HepG2 (cell line): ENCODE data around the gene CCS. TPM values are rescaled to one million over a fixed set of nuclear protein-coding genes. Genes with fewer than 3 reads are reported as not detected.

Source experiments
- AGO2 ChIP-seq: fragments of 200-400 bp; formaldehyde crosslinking; optimal IDR thresholded peaks from 2 replicates; pipeline ENCODE3; 2017; ENCODE audit warnings: mild to moderate bottlenecking, low read depth, low read length, moderate library complexity
- BCL6 ChIP-seq: IDR thresholded peaks from 2 replicates; pipeline ENCODE4 v1.6.1; 2016; ENCODE audit warnings: missing genetic modification reagents, missing compliant biosample characterization
- EED ChIP-seq: sonication (generic); formaldehyde crosslinking; IDR thresholded peaks from 2 replicates; pipeline ENCODE4 v1.5.0; 2020; ENCODE audit warnings: mild to moderate bottlenecking, missing genetic modification reagents
- ELF1 ChIP-seq: sonication (generic); formaldehyde crosslinking; IDR thresholded peaks from 2 replicates; pipeline ENCODE4 v1.4.0; 2020; ENCODE audit warnings: missing genetic modification reagents
- FOXC1 ChIP-seq: sonication (generic); formaldehyde crosslinking; IDR thresholded peaks from 2 replicates; pipeline ENCODE4 v1.8.0; 2022; ENCODE audit warnings: mild to moderate bottlenecking, missing genetic modification reagents, borderline replicate concordance
- HNRNPK ChIP-seq: fragments of 200-400 bp; formaldehyde crosslinking; IDR thresholded peaks from 2 replicates; pipeline ENCODE4 v1.6.1; 2018; ENCODE audit warnings: low read length, low read depth, moderate library complexity, mild to moderate bottlenecking; ENCODE audit not compliant: poor library complexity, severe bottlenecking
- LCORL ChIP-seq, 2 experiments: fragments of 450-650 bp in 1 of 2; sonication (generic) in 1 of 2; formaldehyde crosslinking in 1 of 2; IDR thresholded peaks; 2 replicates each; pipeline versions ENCODE4 v1.5.0 to v1.6.1; 2017 to 2020; ENCODE audit warnings: antibody characterized with exemption in 1 of 2, missing genetic modification reagents in 1 of 2
- MIXL1 ChIP-seq: IDR thresholded peaks from 2 replicates; pipeline ENCODE4 v1.6.1; 2016
- NCOA5 ChIP-seq: sonication (generic); formaldehyde crosslinking; IDR thresholded peaks from 2 replicates; pipeline ENCODE4 v1.4.0; 2020; ENCODE audit warnings: missing genetic modification reagents
- NFRKB ChIP-seq: fragments of 450-650 bp; IDR thresholded peaks from 2 replicates; pipeline ENCODE4 v1.6.1; 2017
- PREB ChIP-seq: sonication (generic); formaldehyde crosslinking; IDR thresholded peaks from 2 replicates; pipeline ENCODE4 v1.4.0; 2020; ENCODE audit warnings: missing genetic modification reagents
- RAD21 ChIP-seq: fragments of 450-650 bp; formaldehyde crosslinking; IDR thresholded peaks from 2 replicates; pipeline ENCODE4 v1.5.0; 2020; ENCODE audit warnings: mild to moderate bottlenecking
- SIN3B ChIP-seq: fragments of 150-350 bp; IDR thresholded peaks from 2 replicates; pipeline ENCODE4 v1.6.1; 2014; ENCODE audit warnings: low read length
- SMAD9 ChIP-seq: sonication (generic); formaldehyde crosslinking; IDR thresholded peaks from 2 replicates; pipeline ENCODE4 v1.5.1; 2020; ENCODE audit warnings: mild to moderate bottlenecking, missing genetic modification reagents
- TCF7L2 ChIP-seq: IDR thresholded peaks from 2 replicates; pipeline ENCODE4 v1.6.1; 2011; ENCODE audit warnings: mild to moderate bottlenecking, low read depth, low read length, moderate library complexity
- ZFAT ChIP-seq: sonication (generic); formaldehyde crosslinking; conservative IDR thresholded peaks from 2 replicates; pipeline ENCODE4 v1.8.1; 2023; ENCODE audit warnings: missing genetic modification reagents, inconsistent platforms
- ZNF136 ChIP-seq: sonication (generic); formaldehyde crosslinking; IDR thresholded peaks from 2 replicates; pipeline ENCODE4 v1.8.1; 2022; ENCODE audit warnings: low read depth, mild to moderate bottlenecking, moderate library complexity, missing genetic modification reagents
- ZNF230 ChIP-seq: sonication (generic); formaldehyde crosslinking; IDR thresholded peaks from 2 replicates; pipeline ENCODE4 v1.4.0; 2020; ENCODE audit warnings: mild to moderate bottlenecking, missing genetic modification reagents
- ZNF253 ChIP-seq: sonication (generic); formaldehyde crosslinking; IDR thresholded peaks from 2 replicates; pipeline ENCODE4 v1.8.0; 2022; ENCODE audit warnings: mild to moderate bottlenecking, missing genetic modification reagents, borderline replicate concordance
- ZNF572 ChIP-seq: sonication (generic); formaldehyde crosslinking; IDR thresholded peaks from 2 replicates; pipeline ENCODE4 v1.5.1; 2020; ENCODE audit warnings: mild to moderate bottlenecking, missing genetic modification reagents
- ZNF598 ChIP-seq: sonication (generic); formaldehyde crosslinking; IDR thresholded peaks from 2 replicates; pipeline ENCODE4 v1.5.1; 2020; ENCODE audit warnings: mild to moderate bottlenecking, missing genetic modification reagents, borderline replicate concordance
- ZNF747 ChIP-seq: sonication (generic); formaldehyde crosslinking; IDR thresholded peaks from 2 replicates; pipeline ENCODE4 v1.8.1; 2023; ENCODE audit warnings: missing genetic modification reagents, mild to moderate bottlenecking, borderline replicate concordance
- ZNF776 ChIP-seq: sonication (generic); formaldehyde crosslinking; IDR thresholded peaks from 2 replicates; pipeline ENCODE4 v1.4.0; 2020; ENCODE audit warnings: mild to moderate bottlenecking, missing genetic modification reagents
- polyA plus RNA-seq, 8 experiments: library from polyadenylated mRNA; depleted of rRNA in 3 of 8; stranded (reverse) in 7 of 8; unstranded in 1 of 8; fragments of >200 nt; fragmentation: Illumina TruSeq in 4 of 8; extraction: Trizol in 4 of 8; gene quantifications; 2 replicates each; pipeline versions ENCODE4 v1.2.1 to v1.2.3, GENCODE V29; 2011 to 2016; ENCODE audit warnings: low read depth in 4 of 8, missing spikeins in 1 of 8, mixed read lengths in 1 of 8; ENCODE audit not compliant: insufficient read depth in 1 of 8
- total RNA-seq, 5 experiments: library from RNA; depleted of rRNA; stranded (reverse); fragments of >200 nt; fragmentation: Illumina TruSeq; extraction: Trizol; gene quantifications; 2 replicates each; pipeline ENCODE4 v1.2.3, GENCODE V29; 2016; ENCODE audit warnings: low read depth in 1 of 5
- TF ChIP-seq, protein P1 (sequence below): sonication (generic); formaldehyde crosslinking; IDR thresholded peaks from 2 replicates; pipeline ENCODE4 v1.4.0; 2020; ENCODE audit warnings: mild to moderate bottlenecking, missing genetic modification reagents
- TF ChIP-seq, protein P2 (sequence below): sonication (generic); formaldehyde crosslinking; IDR thresholded peaks from 2 replicates; pipeline ENCODE4 v1.4.0; 2020; ENCODE audit warnings: mild to moderate bottlenecking, low read depth, missing genetic modification reagents
- TF ChIP-seq, protein P3 (sequence below): sonication (generic); formaldehyde crosslinking; IDR thresholded peaks from 2 replicates; pipeline ENCODE4 v1.5.0; 2020; ENCODE audit warnings: missing genetic modification reagents

The CCS gene
- total and polyA plus RNA-seq, 2 of the 13 experiments (the other 11 are each of a cell fraction or from before 2014, with no cell fraction given): 25.4 to 44.6 TPM

DNA sequence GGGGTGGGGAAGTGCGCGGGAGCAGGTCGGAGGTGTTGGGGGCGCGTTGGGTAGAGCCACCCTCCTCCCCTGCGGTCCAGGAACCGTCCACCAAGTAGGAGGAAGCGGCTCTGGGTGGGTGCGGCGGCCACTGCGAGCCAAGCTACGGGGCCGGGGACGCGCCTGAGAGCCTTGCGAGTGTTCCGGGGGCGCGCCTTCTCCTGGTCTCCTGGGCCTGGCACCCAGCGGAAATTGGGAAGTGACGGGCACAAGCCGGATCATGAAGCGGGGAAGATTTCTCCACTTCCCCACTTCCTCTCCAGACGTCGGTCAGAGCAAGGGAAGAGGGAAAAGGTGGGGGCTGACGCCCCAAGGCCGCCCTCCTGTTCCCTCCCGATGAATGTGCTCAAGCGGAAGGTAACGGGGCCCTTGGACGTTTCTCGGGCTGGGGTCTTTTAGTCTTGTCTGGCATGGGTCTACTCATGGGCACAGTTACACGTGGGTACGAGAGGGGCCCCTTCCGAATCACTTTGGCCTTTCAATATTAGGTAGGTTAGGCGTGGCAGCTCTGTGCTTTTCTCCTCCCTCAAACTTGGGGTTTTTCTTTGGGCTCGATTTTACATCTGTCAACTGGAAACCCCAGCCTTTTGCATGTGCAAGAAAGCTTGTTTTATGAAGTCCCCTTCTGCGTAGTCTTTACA, 24.3 kb downstream of the CCS start (continued):
- TF ChIP-seq ZNF747 (CRISPR knock-in tag) (peak; percentile 47; the same call in 1 of the 2 replicates), ZNF598 (CRISPR knock-in tag) (0 out of 2 replicates have a peak, but pooled peaks have one; percentile 2), ELF1 (CRISPR knock-in tag) (0 out of 2 replicates have a peak, but pooled peaks have one; percentile 19), TCF7L2 (no peak), NFRKB (no peak), ZNF136 (0 out of 2 replicates have a peak, but pooled peaks have one; percentile 19), ZNF230 (CRISPR knock-in tag) (no peak), ZNF572 (CRISPR knock-in tag) (no peak; the same call in 1 of the 2 replicates), NCOA5 (no peak), MIXL1 (CRISPR knock-in tag) (no peak), ZNF776 (CRISPR knock-in tag) (0 out of 2 replicates have a peak, but pooled peaks have one; percentile 44), SMAD9 (CRISPR knock-in tag) (no peak; the same call in 1 of the 2 replicates), HNRNPK (peak; percentile 62), EED (CRISPR knock-in tag) (0 out of 2 replicates have a peak, but pooled peaks have one; percentile 68), PREB (CRISPR knock-in tag) (no peak), BCL6 (CRISPR knock-in tag) (no peak), SIN3B (no peak), ZNF253 (CRISPR knock-in tag) (0 out of 2 replicates have a peak, but pooled peaks have one; percentile 37), ZFAT (no peak), RAD21 (CRISPR knock-in tag) (peak; percentile 6; the same call in 1 of the 2 replicates), FOXC1 (CRISPR knock-in tag) (no peak; the same call in 1 of the 2 replicates), LCORL (IDR thresholded peaks at IDR 0.05) (no peak), LCORL (CRISPR knock-in tag; IDR thresholded peaks at IDR 0.05) (peak; percentile 15), AGO2 (peak; percentile 73)
- TF ChIP-seq, protein P1, sequence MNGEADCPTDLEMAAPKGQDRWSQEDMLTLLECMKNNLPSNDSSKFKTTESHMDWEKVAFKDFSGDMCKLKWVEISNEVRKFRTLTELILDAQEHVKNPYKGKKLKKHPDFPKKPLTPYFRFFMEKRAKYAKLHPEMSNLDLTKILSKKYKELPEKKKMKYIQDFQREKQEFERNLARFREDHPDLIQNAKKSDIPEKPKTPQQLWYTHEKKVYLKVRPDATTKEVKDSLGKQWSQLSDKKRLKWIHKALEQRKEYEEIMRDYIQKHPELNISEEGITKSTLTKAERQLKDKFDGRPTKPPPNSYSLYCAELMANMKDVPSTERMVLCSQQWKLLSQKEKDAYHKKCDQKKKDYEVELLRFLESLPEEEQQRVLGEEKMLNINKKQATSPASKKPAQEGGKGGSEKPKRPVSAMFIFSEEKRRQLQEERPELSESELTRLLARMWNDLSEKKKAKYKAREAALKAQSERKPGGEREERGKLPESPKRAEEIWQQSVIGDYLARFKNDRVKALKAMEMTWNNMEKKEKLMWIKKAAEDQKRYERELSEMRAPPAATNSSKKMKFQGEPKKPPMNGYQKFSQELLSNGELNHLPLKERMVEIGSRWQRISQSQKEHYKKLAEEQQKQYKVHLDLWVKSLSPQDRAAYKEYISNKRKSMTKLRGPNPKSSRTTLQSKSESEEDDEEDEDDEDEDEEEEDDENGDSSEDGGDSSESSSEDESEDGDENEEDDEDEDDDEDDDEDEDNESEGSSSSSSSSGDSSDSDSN (CRISPR knock-in tag): peak; percentile 36; the same call in 1 of the 2 replicates
- TF ChIP-seq, protein P2, sequence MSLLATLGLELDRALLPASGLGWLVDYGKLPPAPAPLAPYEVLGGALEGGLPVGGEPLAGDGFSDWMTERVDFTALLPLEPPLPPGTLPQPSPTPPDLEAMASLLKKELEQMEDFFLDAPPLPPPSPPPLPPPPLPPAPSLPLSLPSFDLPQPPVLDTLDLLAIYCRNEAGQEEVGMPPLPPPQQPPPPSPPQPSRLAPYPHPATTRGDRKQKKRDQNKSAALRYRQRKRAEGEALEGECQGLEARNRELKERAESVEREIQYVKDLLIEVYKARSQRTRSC: no peak
- TF ChIP-seq, protein P3, sequence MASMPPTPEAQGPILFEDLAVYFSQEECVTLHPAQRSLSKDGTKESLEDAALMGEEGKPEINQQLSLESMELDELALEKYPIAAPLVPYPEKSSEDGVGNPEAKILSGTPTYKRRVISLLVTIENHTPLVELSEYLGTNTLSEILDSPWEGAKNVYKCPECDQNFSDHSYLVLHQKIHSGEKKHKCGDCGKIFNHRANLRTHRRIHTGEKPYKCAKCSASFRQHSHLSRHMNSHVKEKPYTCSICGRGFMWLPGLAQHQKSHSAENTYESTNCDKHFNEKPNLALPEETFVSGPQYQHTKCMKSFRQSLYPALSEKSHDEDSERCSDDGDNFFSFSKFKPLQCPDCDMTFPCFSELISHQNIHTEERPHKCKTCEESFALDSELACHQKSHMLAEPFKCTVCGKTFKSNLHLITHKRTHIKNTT (CRISPR knock-in tag): no peak
